NCI-H1694 treated with DMSO at 0.1 percent for 48 hours (cell line): Measurements from ENCODE around the gene IFT43.

Source experiments
- DNase-seq: peaks from one replicate; lab custom pipeline; 2025; lab: John Stamatoyannopoulos, UW

IFT43 gene

GRCh38 chr14:76112889-76113624 is 127.5 kb downstream of the IFT43 start:
- no peak for DNase-seq

DNA sequence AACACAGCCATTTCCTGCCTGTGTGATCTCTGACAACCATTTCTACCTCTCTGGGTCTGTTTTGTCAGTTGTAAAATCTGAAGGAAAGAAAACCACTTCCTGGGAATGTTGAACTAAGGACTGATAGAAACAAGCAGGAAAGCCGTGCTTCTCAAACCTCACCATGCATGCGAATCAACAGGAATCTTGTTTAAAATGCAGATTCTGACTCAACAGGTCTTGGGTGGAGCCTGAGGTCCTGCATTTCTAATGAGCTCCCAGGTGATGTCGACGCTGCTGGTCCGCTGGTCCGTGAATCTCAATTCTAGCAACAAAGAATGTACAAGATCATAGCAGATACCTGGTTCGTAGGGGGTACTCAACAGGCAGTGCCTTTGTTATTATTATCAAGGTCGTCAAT is 128.1 kb downstream of the IFT43 start:
- DNase-seq: no peak

DNA sequence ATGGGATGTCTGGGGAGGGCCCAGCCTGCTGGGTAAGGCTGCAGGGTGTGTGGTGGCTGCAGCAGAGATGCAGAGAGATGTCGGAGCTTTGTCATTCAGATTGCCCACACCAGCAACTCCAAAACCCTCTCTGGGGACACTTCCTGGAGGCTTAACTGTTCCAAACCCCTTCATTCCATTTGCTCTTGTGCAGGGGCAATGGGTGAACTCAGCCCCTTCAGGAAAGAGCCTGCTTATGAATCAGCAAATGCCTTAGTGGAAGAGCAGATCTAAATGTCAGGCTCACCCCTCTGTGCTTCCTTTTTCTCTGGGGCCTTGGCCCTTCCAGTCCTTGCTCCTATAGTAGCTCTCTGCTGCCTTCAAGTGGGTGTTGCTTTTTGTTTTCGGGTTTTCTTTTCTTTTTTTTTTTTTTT is 129.5 kb downstream of the IFT43 start:
- peak; percentile 75 for DNase-seq

- DNase-seq: peak; percentile 97
Observed at GRCh38 chr14:76117789-76118484, 132.4 kb downstream of the IFT43 start.

- no peak for DNase-seq
Observed at GRCh38 chr14:76118594-76118993, 133.0 kb downstream of the IFT43 start.

- no peak for DNase-seq
Observed at GRCh38 chr14:76121089-76121748, 135.7 kb downstream of the IFT43 start.

DNA sequence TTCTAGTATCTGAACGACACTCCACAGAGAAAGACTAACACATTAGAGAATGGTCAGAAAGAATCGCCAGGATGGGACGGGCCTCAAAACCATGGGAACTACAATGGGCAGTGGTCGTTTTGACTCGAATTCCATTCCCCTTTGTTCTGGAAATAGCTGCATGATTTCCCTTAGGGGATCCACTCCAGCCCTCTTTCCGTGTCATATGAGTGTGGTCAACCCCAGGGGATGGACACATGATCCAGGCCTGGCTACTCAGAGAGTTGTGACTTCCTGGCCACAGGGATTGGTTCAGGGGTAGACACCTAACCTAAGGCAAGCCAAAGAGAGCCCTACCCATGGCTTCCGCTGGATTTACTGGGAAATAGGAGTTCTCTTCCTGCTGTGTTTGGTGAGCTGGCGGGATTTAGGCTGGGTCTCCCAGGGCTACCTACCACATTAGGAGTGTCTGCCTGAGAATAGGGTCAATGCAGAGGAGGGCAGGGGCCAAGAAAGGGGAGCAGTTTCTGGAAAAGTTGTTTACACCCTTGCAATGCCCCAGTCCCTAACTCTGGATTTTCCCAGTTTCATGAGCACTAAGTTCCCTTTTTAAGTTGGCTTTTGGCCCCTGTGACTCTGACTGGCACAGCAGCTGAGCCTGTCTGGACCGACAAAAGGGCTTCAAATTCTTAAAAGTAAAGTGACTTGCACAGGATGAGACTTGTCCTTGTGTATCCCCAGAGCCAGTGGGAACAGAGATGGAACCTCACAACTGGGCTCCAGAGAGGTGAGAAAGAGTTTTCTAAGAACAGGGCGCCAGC is 138.1 kb downstream of the IFT43 start:
- DNase-seq: no peak

DNA sequence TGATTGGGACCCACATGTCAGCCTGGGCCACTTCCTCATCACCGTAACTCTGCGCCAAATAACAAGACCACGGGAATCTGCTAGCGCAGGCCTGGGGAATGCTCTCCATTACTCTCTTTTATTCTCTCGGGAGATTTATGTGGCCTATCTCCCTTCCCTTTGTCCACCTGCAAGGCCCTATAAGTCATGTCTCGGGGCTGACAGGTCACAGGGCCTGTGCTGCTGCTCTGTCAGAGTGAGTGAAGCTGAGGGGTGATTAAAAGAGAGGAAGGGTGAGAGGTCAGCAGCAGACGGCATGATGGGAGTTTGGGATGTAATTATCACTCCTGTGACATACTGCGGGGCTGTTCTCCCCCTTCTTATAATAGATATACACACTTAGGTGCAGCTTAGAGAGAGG is 139.9 kb downstream of the IFT43 start:
- DNase-seq: no peak

DNA sequence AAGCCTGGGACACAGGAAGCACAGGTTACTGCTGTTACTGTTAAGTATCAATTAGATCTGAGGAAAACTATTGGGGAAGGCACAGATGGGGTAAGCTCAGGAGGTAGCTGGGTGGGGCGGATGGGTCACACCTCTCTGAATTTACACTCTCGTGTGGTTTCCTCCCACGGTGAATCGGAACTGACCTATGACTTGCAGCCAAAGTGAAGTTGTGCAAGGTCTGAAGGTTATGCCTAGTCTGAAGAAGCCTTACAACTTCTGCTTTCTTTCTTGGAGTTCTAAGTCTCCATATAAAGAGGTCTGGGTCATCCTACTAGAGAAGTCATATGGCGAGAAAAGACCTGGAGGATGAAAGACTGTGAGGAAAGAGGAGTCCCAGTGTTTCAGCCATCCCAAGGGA is 140.5 kb downstream of the IFT43 start:
- DNase-seq: no peak

DNA sequence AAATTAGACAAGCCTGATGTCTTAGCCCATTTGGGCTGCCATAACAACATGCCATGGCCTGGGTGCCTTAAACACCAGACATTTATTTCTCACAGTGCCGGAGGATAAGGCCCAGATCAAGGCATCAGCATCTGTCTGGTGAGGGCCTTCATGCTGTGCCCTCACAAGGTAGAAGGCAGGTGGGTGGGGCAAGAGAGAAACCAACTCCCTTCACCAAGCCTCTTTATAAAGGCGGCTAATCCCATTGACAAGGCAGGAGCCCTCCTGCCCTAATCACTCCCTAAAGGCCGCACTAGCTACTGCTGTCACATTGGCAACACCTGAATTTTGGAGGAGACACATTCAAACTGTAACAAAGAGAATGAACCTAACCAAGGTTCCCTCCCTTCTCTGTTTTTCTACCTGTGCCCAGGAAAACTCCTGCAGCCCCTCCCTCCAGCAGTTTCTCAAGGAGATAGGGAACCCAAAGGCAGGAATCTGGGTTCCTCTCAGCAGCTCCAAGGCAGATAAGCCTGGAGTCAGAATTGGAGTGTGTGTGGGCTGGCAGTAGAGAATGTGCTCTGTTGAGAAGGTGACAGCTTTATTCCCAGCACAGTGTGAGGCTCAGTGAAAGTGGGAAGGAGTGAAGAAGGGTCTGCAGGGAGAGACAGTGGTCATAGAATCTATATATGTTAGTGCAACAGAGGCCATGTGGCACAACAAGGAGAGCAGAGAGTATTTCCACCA is 144.5 kb downstream of the IFT43 start:
- no peak for DNase-seq

GRCh38 chr14:76131071-76131965 is 145.8 kb downstream of the IFT43 start:
- no peak for DNase-seq

DNA sequence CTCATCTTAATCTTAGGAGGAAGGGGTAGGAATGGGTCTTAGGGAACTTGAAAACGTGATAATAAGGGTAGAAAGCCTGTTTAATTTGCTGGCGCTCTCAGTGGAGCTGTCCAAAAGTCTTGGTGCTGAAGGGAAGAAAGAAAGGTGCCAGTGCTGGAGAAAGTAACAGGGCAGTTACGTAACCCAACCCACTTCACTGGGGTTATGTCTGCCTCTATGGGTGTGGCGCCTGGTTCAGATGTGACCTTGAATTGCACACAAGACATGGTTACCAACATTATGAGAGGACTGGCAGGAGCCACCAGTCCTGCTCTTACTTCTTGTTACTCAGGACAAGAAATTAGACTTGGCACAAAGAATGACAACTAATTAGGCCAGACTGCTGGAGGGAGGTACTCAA is 147.5 kb downstream of the IFT43 start:
- no peak for DNase-seq
